HepG2 (cell line): ENCODE data around the gene MTRF1. TPM values are rescaled to one million over a fixed set of nuclear protein-coding genes. Genes with fewer than 3 reads are reported as not detected.

Experiments
- ATF5 ChIP-seq: sonication (generic); formaldehyde crosslinking; IDR thresholded peaks from 2 replicates; pipeline ENCODE4 v1.4.0; 2020; ENCODE audit warnings: mild to moderate bottlenecking, low read depth, missing genetic modification reagents
- ATM ChIP-seq: fragments of 450-650 bp; IDR thresholded peaks from 2 replicates; pipeline ENCODE4 v1.7.1; 2017; ENCODE audit warnings: mild to moderate bottlenecking, borderline replicate concordance
- CBFB ChIP-seq: sonication (generic); formaldehyde crosslinking; IDR thresholded peaks from 2 replicates; pipeline ENCODE4 v1.4.0; 2020; ENCODE audit warnings: missing genetic modification reagents
- HCFC1 ChIP-seq: fragments of 150-350 bp; IDR thresholded peaks from 2 replicates; pipeline ENCODE4 v1.6.1; 2014; ENCODE audit warnings: low read depth, low read length
- MIER3 ChIP-seq: IDR thresholded peaks from 2 replicates; pipeline ENCODE4 v1.6.1; 2016; ENCODE audit warnings: missing compliant biosample characterization, borderline replicate concordance
- NR1H2 ChIP-seq: sonication (generic); formaldehyde crosslinking; IDR thresholded peaks from 2 replicates; pipeline ENCODE4 v1.8.1; 2022; ENCODE audit warnings: low read depth, missing genetic modification reagents, borderline replicate concordance
- PHF5A ChIP-seq: IDR thresholded peaks from one replicate; pipeline ENCODE4 v1.6.1; 2018; ENCODE audit warnings: low read depth, missing genetic modification reagents; ENCODE audit not compliant: unreplicated experiment
- PLRG1 ChIP-seq: fragments of 450-650 bp; conservative IDR thresholded peaks from 2 replicates; pipeline ENCODE4 v1.6.1; 2016
- SAFB2 ChIP-seq: sonication (generic); formaldehyde crosslinking; IDR thresholded peaks from 2 replicates; pipeline ENCODE4 v1.5.1; 2020; ENCODE audit warnings: missing genetic modification reagents, low read depth, mild to moderate bottlenecking, borderline replicate concordance
- SNAPC5 ChIP-seq: sonication (generic); formaldehyde crosslinking; IDR thresholded peaks from 2 replicates; pipeline ENCODE4 v1.8.1; 2023; ENCODE audit warnings: mild to moderate bottlenecking, missing genetic modification reagents, borderline replicate concordance
- SOX13 ChIP-seq, 3 experiments: fragments of 450-650 bp in 1 of 3; sonication (generic) in 1 of 3; formaldehyde crosslinking in 1 of 3; IDR thresholded peaks in 2 of 3; conservative IDR thresholded peaks in 1 of 3; 2 replicates each; pipeline versions ENCODE4 v1.5.0 to v1.6.1; 2016 to 2020; ENCODE audit warnings: antibody characterized with exemption in 1 of 3, mild to moderate bottlenecking in 1 of 3, missing compliant biosample characterization in 1 of 3, missing genetic modification reagents in 1 of 3, moderate library complexity in 1 of 3
- ZBTB42 ChIP-seq: sonication (generic); formaldehyde crosslinking; IDR thresholded peaks from 2 replicates; pipeline ENCODE4 v1.5.0; 2020; ENCODE audit warnings: mild to moderate bottlenecking, missing genetic modification reagents
- ZNF235 ChIP-seq: sonication (generic); formaldehyde crosslinking; IDR thresholded peaks from 2 replicates; pipeline ENCODE4 v1.8.1; 2023; ENCODE audit warnings: mild to moderate bottlenecking, missing genetic modification reagents, borderline replicate concordance
- ZNF350 ChIP-seq: sonication (generic); formaldehyde crosslinking; IDR thresholded peaks from 2 replicates; pipeline ENCODE4 v1.4.0; 2020; ENCODE audit warnings: mild to moderate bottlenecking, low read depth, missing genetic modification reagents, borderline replicate concordance
- ZNF468 ChIP-seq: sonication (generic); formaldehyde crosslinking; IDR thresholded peaks from 2 replicates; pipeline ENCODE4 v1.8.0; 2022; ENCODE audit warnings: mild to moderate bottlenecking, moderate library complexity, missing genetic modification reagents
- ZNF530 ChIP-seq: sonication (generic); formaldehyde crosslinking; IDR thresholded peaks from 2 replicates; pipeline ENCODE4 v1.5.0; 2020; ENCODE audit warnings: low read depth, mild to moderate bottlenecking, missing genetic modification reagents
- ZNF556 ChIP-seq: sonication (generic); formaldehyde crosslinking; IDR thresholded peaks from 2 replicates; pipeline ENCODE4 v1.4.0; 2020; ENCODE audit warnings: mild to moderate bottlenecking, missing genetic modification reagents, borderline replicate concordance
- ZNF572 ChIP-seq: sonication (generic); formaldehyde crosslinking; IDR thresholded peaks from 2 replicates; pipeline ENCODE4 v1.5.1; 2020; ENCODE audit warnings: mild to moderate bottlenecking, missing genetic modification reagents
- ZNF709 ChIP-seq: sonication (generic); formaldehyde crosslinking; IDR thresholded peaks from 2 replicates; pipeline ENCODE4 v1.5.0; 2020; ENCODE audit warnings: mild to moderate bottlenecking, missing genetic modification reagents
- ZNF746 ChIP-seq: sonication (generic); formaldehyde crosslinking; IDR thresholded peaks from 2 replicates; pipeline ENCODE4 v1.8.0; 2022; ENCODE audit warnings: mild to moderate bottlenecking, missing genetic modification reagents
- ZNF772 ChIP-seq: sonication (generic); formaldehyde crosslinking; IDR thresholded peaks from 2 replicates; pipeline ENCODE4 v1.5.0; 2020; ENCODE audit warnings: mild to moderate bottlenecking, missing genetic modification reagents
- ZNF879 ChIP-seq: sonication (generic); formaldehyde crosslinking; IDR thresholded peaks from 2 replicates; pipeline ENCODE4 v1.8.1; 2023; ENCODE audit warnings: missing genetic modification reagents
- polyA plus RNA-seq, 8 experiments: library from polyadenylated mRNA; depleted of rRNA in 3 of 8; stranded (reverse) in 7 of 8; unstranded in 1 of 8; fragments of >200 nt; fragmentation: Illumina TruSeq in 4 of 8; extraction: Trizol in 4 of 8; gene quantifications; 2 replicates each; pipeline versions ENCODE4 v1.2.1 to v1.2.3, GENCODE V29; 2011 to 2016; ENCODE audit warnings: low read depth in 4 of 8, missing spikeins in 1 of 8, mixed read lengths in 1 of 8; ENCODE audit not compliant: insufficient read depth in 1 of 8
- total RNA-seq, 5 experiments: library from RNA; depleted of rRNA; stranded (reverse); fragments of >200 nt; fragmentation: Illumina TruSeq; extraction: Trizol; gene quantifications; 2 replicates each; pipeline ENCODE4 v1.2.3, GENCODE V29; 2016; ENCODE audit warnings: low read depth in 1 of 5
- TF ChIP-seq, protein P1 (sequence below): sonication (generic); formaldehyde crosslinking; IDR thresholded peaks from 2 replicates; pipeline ENCODE4 v1.9.0; 2021; ENCODE audit warnings: missing genetic modification reagents, borderline replicate concordance
- TF ChIP-seq, protein P2 (sequence below): sonication (generic); formaldehyde crosslinking; IDR thresholded peaks from 2 replicates; pipeline ENCODE4 v1.5.1; 2020; ENCODE audit warnings: mild to moderate bottlenecking, missing genetic modification reagents, moderate library complexity

MTRF1 gene
- total and polyA plus RNA-seq, 2 of the 13 experiments (the other 11 are each of a cell fraction or from before 2014, with no cell fraction given): 21.6 to 27.2 TPM

DNA sequence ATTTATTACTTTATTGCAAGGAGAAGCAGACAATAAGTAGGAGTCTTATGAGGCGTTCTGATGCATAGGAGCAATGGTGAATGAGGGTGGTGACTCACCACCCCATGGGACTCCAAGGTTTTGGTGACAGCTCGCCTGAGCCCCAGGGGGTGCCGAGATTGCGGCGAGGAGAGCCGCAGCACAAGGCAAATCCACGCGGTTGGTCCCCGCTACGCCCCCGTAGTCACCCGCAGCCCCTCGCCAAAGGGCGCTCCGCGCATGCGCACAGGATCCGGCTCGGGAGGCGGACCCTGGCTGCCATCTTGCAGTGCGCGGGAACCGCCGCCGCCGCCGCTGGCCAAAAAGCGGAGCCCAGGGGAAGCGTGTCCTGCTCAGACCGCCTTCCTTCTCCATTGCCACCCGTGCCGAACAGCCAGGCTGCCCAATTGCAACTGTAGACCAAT is 47.6 kb upstream of the MTRF1 start, which contains the start of gene NAA16 (continued):
- TF ChIP-seq, protein P1, sequence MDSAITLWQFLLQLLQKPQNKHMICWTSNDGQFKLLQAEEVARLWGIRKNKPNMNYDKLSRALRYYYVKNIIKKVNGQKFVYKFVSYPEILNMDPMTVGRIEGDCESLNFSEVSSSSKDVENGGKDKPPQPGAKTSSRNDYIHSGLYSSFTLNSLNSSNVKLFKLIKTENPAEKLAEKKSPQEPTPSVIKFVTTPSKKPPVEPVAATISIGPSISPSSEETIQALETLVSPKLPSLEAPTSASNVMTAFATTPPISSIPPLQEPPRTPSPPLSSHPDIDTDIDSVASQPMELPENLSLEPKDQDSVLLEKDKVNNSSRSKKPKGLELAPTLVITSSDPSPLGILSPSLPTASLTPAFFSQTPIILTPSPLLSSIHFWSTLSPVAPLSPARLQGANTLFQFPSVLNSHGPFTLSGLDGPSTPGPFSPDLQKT (CRISPR knock-in tag): no peak
- TF ChIP-seq SNAPC5 (CRISPR knock-in tag) (no peak), CBFB (peak; percentile 64; the same call in 1 of the 2 replicates), ZNF556 (CRISPR knock-in tag) (peak; percentile 57; the same call in 1 of the 2 replicates), ZNF530 (CRISPR knock-in tag) (no peak), ZNF235 (no peak), SAFB2 (no peak), ZNF572 (CRISPR knock-in tag) (no peak), ZNF746 (no peak), ZNF879 (CRISPR knock-in tag) (no peak), ZNF350 (no peak; the same call in none of the 2 replicates), ZBTB42 (no peak), ATF5 (no peak), SOX13 (IDR thresholded peaks at IDR 0.05) (no peak), SOX13 (CRISPR knock-in tag; conservative IDR thresholded peaks at IDR 0.05 in 1 of 2, IDR thresholded peaks at IDR 0.05 in 1 of 2) (no peak), ZNF468 (CRISPR knock-in tag) (no peak), PHF5A (no peak), ATM (no peak), ZNF772 (CRISPR knock-in tag) (peak; percentile 70; the same call in 1 of the 2 replicates), ZNF709 (CRISPR knock-in tag) (no peak), HCFC1 (no peak; the same call in 1 of the 2 replicates), NR1H2 (CRISPR knock-in tag) (0 out of 2 replicates have a peak, but pooled peaks have one; percentile 27), PLRG1 (no peak), MIER3 (CRISPR knock-in tag) (peak; percentile 48; the same call in 1 of the 2 replicates)
- TF ChIP-seq, protein P2, sequence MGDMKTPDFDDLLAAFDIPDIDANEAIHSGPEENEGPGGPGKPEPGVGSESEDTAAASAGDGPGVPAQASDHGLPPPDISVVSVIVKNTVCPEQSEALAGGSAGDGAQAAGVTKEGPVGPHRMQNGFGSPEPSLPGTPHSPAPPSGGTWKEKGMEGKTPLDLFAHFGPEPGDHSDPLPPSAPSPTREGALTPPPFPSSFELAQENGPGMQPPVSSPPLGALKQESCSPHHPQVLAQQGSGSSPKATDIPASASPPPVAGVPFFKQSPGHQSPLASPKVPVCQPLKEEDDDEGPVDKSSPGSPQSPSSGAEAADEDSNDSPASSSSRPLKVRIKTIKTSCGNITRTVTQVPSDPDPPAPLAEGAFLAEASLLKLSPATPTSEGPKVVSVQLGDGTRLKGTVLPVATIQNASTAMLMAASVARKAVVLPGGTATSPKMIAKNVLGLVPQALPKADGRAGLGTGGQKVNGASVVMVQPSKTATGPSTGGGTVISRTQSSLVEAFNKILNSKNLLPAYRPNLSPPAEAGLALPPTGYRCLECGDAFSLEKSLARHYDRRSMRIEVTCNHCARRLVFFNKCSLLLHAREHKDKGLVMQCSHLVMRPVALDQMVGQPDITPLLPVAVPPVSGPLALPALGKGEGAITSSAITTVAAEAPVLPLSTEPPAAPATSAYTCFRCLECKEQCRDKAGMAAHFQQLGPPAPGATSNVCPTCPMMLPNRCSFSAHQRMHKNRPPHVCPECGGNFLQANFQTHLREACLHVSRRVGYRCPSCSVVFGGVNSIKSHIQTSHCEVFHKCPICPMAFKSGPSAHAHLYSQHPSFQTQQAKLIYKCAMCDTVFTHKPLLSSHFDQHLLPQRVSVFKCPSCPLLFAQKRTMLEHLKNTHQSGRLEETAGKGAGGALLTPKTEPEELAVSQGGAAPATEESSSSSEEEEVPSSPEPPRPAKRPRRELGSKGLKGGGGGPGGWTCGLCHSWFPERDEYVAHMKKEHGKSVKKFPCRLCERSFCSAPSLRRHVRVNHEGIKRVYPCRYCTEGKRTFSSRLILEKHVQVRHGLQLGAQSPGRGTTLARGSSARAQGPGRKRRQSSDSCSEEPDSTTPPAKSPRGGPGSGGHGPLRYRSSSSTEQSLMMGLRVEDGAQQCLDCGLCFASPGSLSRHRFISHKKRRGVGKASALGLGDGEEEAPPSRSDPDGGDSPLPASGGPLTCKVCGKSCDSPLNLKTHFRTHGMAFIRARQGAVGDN (CRISPR knock-in tag): peak; percentile 86
